ENCODE data around the gene TP53TG3D. TPM values are rescaled to one million over a fixed set of nuclear protein-coding genes. Genes with fewer than 3 reads are reported as not detected.
"Not testable (repeated sequence)": the region's sequence is repeated elsewhere in the genome, so short reads cannot be mapped to it uniquely, and the experiment has no call there.

TP53TG3D gene
- total RNA-seq = under 1 TPM; 0.42 to 0.46 TPM

- H3K4me1 Mint-ChIP-seq; H3K27ac Mint-ChIP-seq; CTCF ChIA-PET; DNase-seq; intact Hi-C loops (cut with DNase I, micrococcal nuclease); H3K9me3 Mint-ChIP-seq (ENCODE audit: low read depth); ATAC-seq; H3K4me3 Mint-ChIP-seq; POLR2A ChIA-PET; H3K36me3 Mint-ChIP-seq (ENCODE audit: low read depth); H3K27me3 Mint-ChIP-seq: not testable (repeated sequence)
Measured at GRCh38 chr16:32252986-32253385, at the start of gene TP53TG3D. TSS of gene TP53TG3D (plus strand) at chr16:32253286. CDS start at chr16:32253354, 68 bp downstream.

GRCh38 chr16:32253507-32253906, 421 bp downstream of the TP53TG3D start:
- peak; percentile 28 for DNase-seq
- CTCF ChIA-PET = not testable (repeated sequence)

GRCh38 chr16:32261526-32261925, 8.4 kb downstream of the TP53TG3D start:
- CTCF ChIA-PET; DNase-seq; POLR2A ChIA-PET; H3K27ac Mint-ChIP-seq; H3K27me3 Mint-ChIP-seq; H3K4me3 Mint-ChIP-seq; ATAC-seq; H3K36me3 Mint-ChIP-seq (ENCODE audit: low read depth); H3K4me1 Mint-ChIP-seq; intact Hi-C loops (cut with DNase I, micrococcal nuclease); H3K9me3 Mint-ChIP-seq (ENCODE audit: low read depth): not testable (repeated sequence)

More at GRCh38 chr16:32253507-32253906, 421 bp downstream of the TP53TG3D start:
- H3K4me1 Mint-ChIP-seq; H3K27me3 Mint-ChIP-seq; intact Hi-C loops (cut with DNase I, micrococcal nuclease); ATAC-seq; H3K9me3 Mint-ChIP-seq (ENCODE audit: low read depth); H3K27ac Mint-ChIP-seq; H3K36me3 Mint-ChIP-seq (ENCODE audit: low read depth); H3K4me3 Mint-ChIP-seq; POLR2A ChIA-PET: not testable (repeated sequence)

- ATAC-seq; DNase-seq; H3K4me3 Mint-ChIP-seq; H3K9me3 Mint-ChIP-seq (ENCODE audit: low read depth); H3K4me1 Mint-ChIP-seq; H3K36me3 Mint-ChIP-seq (ENCODE audit: low read depth); CTCF ChIA-PET; H3K27ac Mint-ChIP-seq; POLR2A ChIA-PET; H3K27me3 Mint-ChIP-seq; intact Hi-C loops (cut with DNase I, micrococcal nuclease): not testable (repeated sequence)
Measured at GRCh38 chr16:32263552-32263951, 10.5 kb downstream of the TP53TG3D start.

- H3K4me3 Mint-ChIP-seq; DNase-seq; H3K36me3 Mint-ChIP-seq (ENCODE audit: low read depth); H3K27me3 Mint-ChIP-seq; ATAC-seq; H3K4me1 Mint-ChIP-seq; H3K27ac Mint-ChIP-seq; intact Hi-C loops (cut with DNase I, micrococcal nuclease); POLR2A ChIA-PET; CTCF ChIA-PET; H3K9me3 Mint-ChIP-seq (ENCODE audit: low read depth): not testable (repeated sequence)
Measured at GRCh38 chr16:32281910-32282309, 28.8 kb downstream of the TP53TG3D start.

- H3K9me3 Mint-ChIP-seq (ENCODE audit: low read depth); H3K36me3 Mint-ChIP-seq (ENCODE audit: low read depth); H3K27ac Mint-ChIP-seq; CTCF ChIA-PET; intact Hi-C loops (cut with DNase I, micrococcal nuclease); H3K4me3 Mint-ChIP-seq; H3K27me3 Mint-ChIP-seq; ATAC-seq; H3K4me1 Mint-ChIP-seq; POLR2A ChIA-PET; DNase-seq: not testable (repeated sequence)
Measured at GRCh38 chr16:32283024-32283423, 29.9 kb downstream of the TP53TG3D start.

- H3K27ac Mint-ChIP-seq; POLR2A ChIA-PET; H3K4me1 Mint-ChIP-seq; H3K4me3 Mint-ChIP-seq; CTCF ChIA-PET; H3K27me3 Mint-ChIP-seq; H3K9me3 Mint-ChIP-seq (ENCODE audit: low read depth); H3K36me3 Mint-ChIP-seq (ENCODE audit: low read depth); ATAC-seq; DNase-seq; intact Hi-C loops (cut with DNase I, micrococcal nuclease): not testable (repeated sequence)
Measured at GRCh38 chr16:32283917-32284495, 30.9 kb downstream of the TP53TG3D start.

- H3K9me3 Mint-ChIP-seq (ENCODE audit: low read depth); H3K4me1 Mint-ChIP-seq; ATAC-seq; intact Hi-C loops (cut with DNase I, micrococcal nuclease); H3K4me3 Mint-ChIP-seq; H3K27me3 Mint-ChIP-seq; POLR2A ChIA-PET; H3K27ac Mint-ChIP-seq; H3K36me3 Mint-ChIP-seq (ENCODE audit: low read depth); CTCF ChIA-PET: not testable (repeated sequence)
- DNase-seq = peak; percentile 6
Measured at GRCh38 chr16:32284800-32285796, 32.0 kb downstream of the TP53TG3D start.

- POLR2A ChIA-PET; H3K4me3 Mint-ChIP-seq; H3K27me3 Mint-ChIP-seq; H3K36me3 Mint-ChIP-seq (ENCODE audit: low read depth); DNase-seq; intact Hi-C loops (cut with DNase I, micrococcal nuclease); H3K9me3 Mint-ChIP-seq (ENCODE audit: low read depth); H3K27ac Mint-ChIP-seq; ATAC-seq; CTCF ChIA-PET; H3K4me1 Mint-ChIP-seq: not testable (repeated sequence)
Measured at GRCh38 chr16:32286193-32286592, 33.1 kb downstream of the TP53TG3D start.

- ATAC-seq; POLR2A ChIA-PET; H3K4me1 Mint-ChIP-seq; DNase-seq; intact Hi-C loops (cut with DNase I, micrococcal nuclease); CTCF ChIA-PET; H3K9me3 Mint-ChIP-seq (ENCODE audit: low read depth); H3K36me3 Mint-ChIP-seq (ENCODE audit: low read depth); H3K27me3 Mint-ChIP-seq; H3K27ac Mint-ChIP-seq; H3K4me3 Mint-ChIP-seq: not testable (repeated sequence)
Measured at GRCh38 chr16:32287743-32288142, 34.7 kb downstream of the TP53TG3D start.

- H3K4me3 Mint-ChIP-seq; POLR2A ChIA-PET; H3K36me3 Mint-ChIP-seq (ENCODE audit: low read depth); H3K9me3 Mint-ChIP-seq (ENCODE audit: low read depth); CTCF ChIA-PET; DNase-seq; intact Hi-C loops (cut with DNase I, micrococcal nuclease); H3K4me1 Mint-ChIP-seq; ATAC-seq; H3K27ac Mint-ChIP-seq; H3K27me3 Mint-ChIP-seq: not testable (repeated sequence)
Measured at GRCh38 chr16:32289197-32289596, 36.1 kb downstream of the TP53TG3D start.

GRCh38 chr16:32302776-32303175, 49.7 kb downstream of the TP53TG3D start:
- CTCF ChIA-PET; POLR2A ChIA-PET; intact Hi-C loops (cut with DNase I, micrococcal nuclease); H3K36me3 Mint-ChIP-seq (ENCODE audit: low read depth); H3K27ac Mint-ChIP-seq; H3K4me1 Mint-ChIP-seq; H3K4me3 Mint-ChIP-seq; H3K9me3 Mint-ChIP-seq (ENCODE audit: low read depth); ATAC-seq; H3K27me3 Mint-ChIP-seq; DNase-seq: not testable (repeated sequence)
